ENCODE data around the gene NOS1.

GRCh38 chr12:117255386-117255785 is 106.0 kb downstream of the NOS1 start:
- TF ChIP-seq CTCF (IDR thresholded peaks at IDR 0.05) (no peak), ZFX (IDR thresholded peaks at IDR 0.05; ENCODE audit: borderline replicate concordance) (no peak)

Measured in 22Rv1 (cell line).